SK-N-SH treated with all-trans-retinoic acid at 6 μM for 48 hours (cell line): ENCODE measurements around the gene TRIM44.

ENCODE experiments used
- ATAC-seq: fragments of 200-7000 bp; cut with Tn5 transposase; 3 replicates; pipeline ENCODE4 v1.9.1; 2020; ENCODE audit warnings: mild to moderate bottlenecking, moderate library complexity
- ARNTL ChIP-seq: fragments of 450-650 bp; formaldehyde crosslinking; IDR thresholded peaks from 2 replicates; pipeline ENCODE4 v1.5.0; 2020; ENCODE audit warnings: low read depth, mild to moderate bottlenecking, moderate library complexity, borderline replicate concordance
- BACH2 ChIP-seq: fragments of 250-450 bp; sonication (Bioruptor Pico); IDR thresholded peaks from 2 replicates; pipeline ENCODE4 v1.9.0; 2021; ENCODE audit warnings: mild to moderate bottlenecking, borderline replicate concordance
- CSDC2 ChIP-seq: fragments of 250-450 bp; sonication (Bioruptor Pico); IDR thresholded peaks from 2 replicates; pipeline ENCODE4 v1.5.0; 2020; ENCODE audit warnings: mild to moderate bottlenecking, moderate library complexity
- ESRRG ChIP-seq: fragments of 250-450 bp; sonication (Bioruptor Pico); IDR thresholded peaks from 2 replicates; pipeline ENCODE4 v1.6.1; 2021; ENCODE audit warnings: mild to moderate bottlenecking
- GLIS3 ChIP-seq: fragments of 250-450 bp; sonication (Bioruptor Pico); IDR thresholded peaks from 2 replicates; pipeline ENCODE4 v1.5.0; 2020; ENCODE audit warnings: mild to moderate bottlenecking, moderate library complexity
- ISL1 ChIP-seq: fragments of 250-450 bp; sonication (Bioruptor Pico); IDR thresholded peaks from 2 replicates; pipeline ENCODE4 v2.1.2; 2022; ENCODE audit warnings: mild to moderate bottlenecking, moderate library complexity
- OSR1 ChIP-seq: fragments of 250-450 bp; sonication (Bioruptor Pico); IDR thresholded peaks from 2 replicates; pipeline ENCODE4 v1.8.0; 2022; ENCODE audit warnings: moderate library complexity, mild to moderate bottlenecking, inconsistent platforms
- PPARA ChIP-seq: fragments of 250-450 bp; sonication (Bioruptor Pico); IDR thresholded peaks from 2 replicates; pipeline ENCODE4 v1.5.0; 2020; ENCODE audit warnings: mild to moderate bottlenecking, borderline replicate concordance
- SNAI2 ChIP-seq: fragments of 250-450 bp; sonication (Bioruptor Pico); IDR thresholded peaks from 2 replicates; pipeline ENCODE4 v1.5.0; 2020; ENCODE audit warnings: mild to moderate bottlenecking, moderate library complexity
- TCF4 ChIP-seq: fragments of 250-450 bp; sonication (Bioruptor Pico); IDR thresholded peaks from 2 replicates; pipeline ENCODE4 v1.8.0; 2021; ENCODE audit warnings: mild to moderate bottlenecking, moderate library complexity, borderline replicate concordance
- TOX ChIP-seq: fragments of 250-450 bp; sonication (Bioruptor Pico); IDR thresholded peaks from 2 replicates; pipeline ENCODE4 v1.8.0; 2021; ENCODE audit warnings: mild to moderate bottlenecking, moderate library complexity, borderline replicate concordance
- ZC3H10 ChIP-seq: fragments of 250-450 bp; sonication (Bioruptor Pico); IDR thresholded peaks from 2 replicates; pipeline ENCODE4 v1.5.1; 2021; ENCODE audit warnings: mild to moderate bottlenecking, moderate library complexity
- ZFP3 ChIP-seq: fragments of 250-450 bp; sonication (Bioruptor Pico); IDR thresholded peaks from 2 replicates; pipeline ENCODE4 v1.5.0; 2020; ENCODE audit warnings: mild to moderate bottlenecking, moderate library complexity
- ZFP30 ChIP-seq: fragments of 450-650 bp; formaldehyde crosslinking; IDR thresholded peaks from 2 replicates; pipeline ENCODE4 v1.5.0; 2022; ENCODE audit warnings: mild to moderate bottlenecking, moderate library complexity
- ZNF565 ChIP-seq: fragments of 450-650 bp; formaldehyde crosslinking; conservative IDR thresholded peaks from 2 replicates; pipeline ENCODE4 v1.5.0; 2020; ENCODE audit warnings: low read depth, mild to moderate bottlenecking, moderate library complexity
- ZNF70 ChIP-seq: fragments of 450-650 bp; formaldehyde crosslinking; IDR thresholded peaks from 2 replicates; pipeline ENCODE4 v1.5.0; 2020; ENCODE audit warnings: mild to moderate bottlenecking, moderate library complexity
- ZNF8 ChIP-seq: fragments of 450-650 bp; formaldehyde crosslinking; IDR thresholded peaks from 2 replicates; pipeline ENCODE4 v1.5.0; 2020; ENCODE audit warnings: mild to moderate bottlenecking, moderate library complexity
- TF ChIP-seq, protein P1 (sequence below): fragments of 250-450 bp; sonication (Bioruptor Pico); IDR thresholded peaks from 2 replicates; pipeline ENCODE4 v1.8.0; 2021; ENCODE audit warnings: low read depth, mild to moderate bottlenecking, moderate library complexity, borderline replicate concordance
- TF ChIP-seq, protein P2 (sequence below): fragments of 250-450 bp; sonication (Bioruptor Pico); IDR thresholded peaks from 2 replicates; pipeline ENCODE4 v1.5.1; 2021; ENCODE audit warnings: mild to moderate bottlenecking, moderate library complexity
- TF ChIP-seq, protein P3 (sequence below): fragments of 250-450 bp; sonication (Bioruptor Pico); IDR thresholded peaks from 2 replicates; pipeline ENCODE4 v1.5.0; 2020; ENCODE audit warnings: mild to moderate bottlenecking, moderate library complexity

The TRIM44 gene

DNA sequence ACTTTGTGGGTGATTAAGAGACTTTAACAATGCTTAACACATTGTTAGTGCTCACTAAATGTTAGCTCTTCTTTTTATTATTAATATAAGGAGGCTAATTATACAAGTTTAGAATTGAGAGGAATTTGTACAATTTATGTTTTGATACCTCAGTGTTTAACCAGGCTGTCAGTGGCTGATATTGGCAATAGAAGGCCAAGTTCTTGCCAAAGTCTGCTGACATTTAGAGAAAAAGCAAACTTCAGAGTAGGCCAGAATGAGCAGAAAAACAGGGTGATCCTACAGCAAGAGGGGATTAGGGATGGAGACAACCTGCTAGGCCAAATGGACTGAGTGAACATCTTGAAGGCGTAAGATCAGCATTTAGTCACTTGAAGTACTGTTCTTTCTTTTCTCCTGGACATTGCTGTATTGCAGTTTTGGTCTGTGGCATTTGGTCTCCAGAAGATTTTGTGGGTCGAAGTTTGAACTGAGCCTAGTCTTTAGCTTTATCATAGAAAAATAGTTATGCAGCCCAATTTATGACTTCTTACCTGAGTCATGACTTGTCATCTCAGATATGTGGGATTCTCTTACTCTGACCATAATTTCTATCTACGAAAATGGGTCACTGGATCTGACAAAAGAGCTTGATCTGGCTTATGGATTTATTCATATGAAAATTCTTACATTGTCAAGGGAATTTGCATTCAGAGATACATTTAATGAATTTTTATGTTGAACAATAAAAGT, 9.0 kb downstream of the TRIM44 start:
- TF ChIP-seq ZC3H10 (CRISPR knock-in tag) (no peak), ZNF70 (CRISPR knock-in tag) (no peak), ZFP30 (CRISPR knock-in tag) (no peak), ESRRG (CRISPR knock-in tag) (no peak), OSR1 (CRISPR knock-in tag) (no peak)
- TF ChIP-seq, protein P1, sequence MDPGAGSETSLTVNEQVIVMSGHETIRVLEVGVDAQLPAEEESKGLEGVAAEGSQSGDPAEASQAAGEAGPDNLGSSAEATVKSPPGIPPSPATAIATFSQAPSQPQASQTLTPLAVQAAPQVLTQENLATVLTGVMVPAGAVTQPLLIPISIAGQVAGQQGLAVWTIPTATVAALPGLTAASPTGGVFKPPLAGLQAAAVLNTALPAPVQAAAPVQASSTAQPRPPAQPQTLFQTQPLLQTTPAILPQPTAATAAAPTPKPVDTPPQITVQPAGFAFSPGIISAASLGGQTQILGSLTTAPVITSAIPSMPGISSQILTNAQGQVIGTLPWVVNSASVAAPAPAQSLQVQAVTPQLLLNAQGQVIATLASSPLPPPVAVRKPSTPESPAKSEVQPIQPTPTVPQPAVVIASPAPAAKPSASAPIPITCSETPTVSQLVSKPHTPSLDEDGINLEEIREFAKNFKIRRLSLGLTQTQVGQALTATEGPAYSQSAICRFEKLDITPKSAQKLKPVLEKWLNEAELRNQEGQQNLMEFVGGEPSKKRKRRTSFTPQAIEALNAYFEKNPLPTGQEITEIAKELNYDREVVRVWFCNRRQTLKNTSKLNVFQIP (CRISPR knock-in tag) = no peak

DNA sequence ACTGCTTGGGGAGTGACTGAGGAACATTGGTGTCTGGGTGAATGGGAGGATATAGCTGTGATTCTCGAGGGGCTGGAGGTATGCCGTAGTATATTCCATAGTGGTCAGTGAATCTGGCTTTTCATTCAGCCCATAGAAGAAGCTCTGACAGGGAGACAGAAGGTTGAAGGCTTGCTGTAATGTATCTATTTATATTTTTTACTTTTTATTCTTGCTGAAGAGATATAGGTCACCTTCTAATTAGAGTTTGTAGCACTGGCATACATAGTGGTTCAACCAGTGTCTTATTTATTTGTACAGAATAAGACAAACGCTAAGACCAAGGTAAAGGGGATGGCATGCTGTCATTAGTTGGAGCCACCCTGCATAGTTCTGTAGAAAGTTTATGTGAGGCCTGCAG, 10.0 kb downstream of the TRIM44 start:
- no peak for TF ChIP-seq ZNF565
- no peak for ATAC-seq

More for the DNA sequence above, 9.0 kb downstream of the TRIM44 start:
- ATAC-seq = no peak

DNA sequence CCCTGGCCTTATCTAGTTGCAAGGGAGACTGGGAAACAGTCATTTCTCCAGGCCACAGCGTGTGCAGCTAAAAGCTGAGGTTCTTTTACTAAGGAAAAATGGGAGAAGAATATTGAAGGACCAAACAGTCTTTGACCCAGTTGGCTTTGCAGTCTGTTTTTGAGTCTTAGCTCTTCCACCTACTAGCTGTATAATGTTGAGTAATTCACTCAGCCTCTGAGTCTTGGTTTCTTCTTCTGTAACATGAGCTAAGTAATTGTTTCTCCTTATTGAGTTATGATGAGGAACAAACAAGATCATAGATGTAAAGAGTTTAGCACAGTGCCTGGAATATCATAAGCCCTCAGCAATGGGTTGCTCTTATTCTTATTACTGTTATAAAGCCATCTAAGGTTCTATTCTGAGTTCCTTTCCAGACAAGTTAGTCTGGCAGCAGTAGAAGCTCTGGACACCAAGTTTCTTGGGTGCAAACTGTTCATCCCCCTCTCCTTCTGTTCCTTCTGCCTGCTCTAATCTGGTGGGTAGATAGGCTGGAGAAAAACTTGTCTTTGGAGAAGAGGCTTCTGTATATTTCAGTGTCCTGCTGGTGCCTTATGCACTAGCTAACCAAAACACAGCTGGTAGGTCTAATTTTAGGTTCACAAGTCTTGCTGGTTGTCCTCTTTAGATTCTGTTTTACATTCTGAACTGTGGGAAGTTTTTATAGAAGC, 13.5 kb downstream of the TRIM44 start:
- ATAC-seq = peak; percentile 30; the same call in 1 of the 3 replicates

DNA sequence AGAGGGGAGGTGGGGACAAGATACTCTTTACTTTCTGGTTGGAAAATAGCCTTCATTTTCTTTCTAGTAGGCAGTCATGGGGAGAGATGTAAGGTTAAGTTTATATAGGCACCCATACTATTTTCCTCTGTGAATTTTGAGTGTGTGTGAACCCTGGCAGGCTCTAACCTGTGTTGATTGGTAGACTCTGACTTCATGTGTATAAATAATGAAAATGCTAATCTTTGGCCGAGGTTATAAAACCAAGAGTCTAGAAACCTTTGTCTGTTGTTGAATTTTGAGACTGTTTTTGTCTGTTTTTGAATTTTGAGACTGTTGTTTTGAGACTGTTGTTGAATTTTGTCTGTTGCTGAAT, 14.0 kb downstream of the TRIM44 start:
- ATAC-seq = no peak
- no peak for TF ChIP-seq SNAI2
- TF ChIP-seq ZC3H10 (CRISPR knock-in tag) = no peak
- TF ChIP-seq BACH2 = no peak
- TF ChIP-seq ZNF70 (CRISPR knock-in tag) = no peak
- TF ChIP-seq GLIS3 (CRISPR knock-in tag) = no peak
- TF ChIP-seq, protein P2, sequence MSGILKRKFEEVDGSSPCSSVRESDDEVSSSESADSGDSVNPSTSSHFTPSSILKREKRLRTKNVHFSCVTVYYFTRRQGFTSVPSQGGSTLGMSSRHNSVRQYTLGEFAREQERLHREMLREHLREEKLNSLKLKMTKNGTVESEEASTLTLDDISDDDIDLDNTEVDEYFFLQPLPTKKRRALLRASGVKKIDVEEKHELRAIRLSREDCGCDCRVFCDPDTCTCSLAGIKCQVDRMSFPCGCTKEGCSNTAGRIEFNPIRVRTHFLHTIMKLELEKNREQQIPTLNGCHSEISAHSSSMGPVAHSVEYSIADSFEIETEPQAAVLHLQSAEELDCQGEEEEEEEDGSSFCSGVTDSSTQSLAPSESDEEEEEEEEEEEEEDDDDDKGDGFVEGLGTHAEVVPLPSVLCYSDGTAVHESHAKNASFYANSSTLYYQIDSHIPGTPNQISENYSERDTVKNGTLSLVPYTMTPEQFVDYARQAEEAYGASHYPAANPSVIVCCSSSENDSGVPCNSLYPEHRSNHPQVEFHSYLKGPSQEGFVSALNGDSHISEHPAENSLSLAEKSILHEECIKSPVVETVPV = no peak
- TF ChIP-seq ISL1 (CRISPR knock-in tag) = no peak
- no peak for TF ChIP-seq ESRRG (CRISPR knock-in tag)
- no peak for TF ChIP-seq PPARA (CRISPR knock-in tag)
- TF ChIP-seq OSR1 (CRISPR knock-in tag) = no peak
- TF ChIP-seq TOX (CRISPR knock-in tag) = no peak
- no peak for TF ChIP-seq TCF4
- TF ChIP-seq ARNTL = no peak
- TF ChIP-seq CSDC2 = no peak
- TF ChIP-seq ZNF565 = no peak

More for the DNA sequence above, 13.5 kb downstream of the TRIM44 start:
- no peak for TF ChIP-seq ISL1 (CRISPR knock-in tag)
- no peak for TF ChIP-seq ZNF8
- TF ChIP-seq SNAI2 = no peak
- TF ChIP-seq ZNF565 = no peak
- no peak for TF ChIP-seq ZNF70 (CRISPR knock-in tag)
- no peak for TF ChIP-seq OSR1 (CRISPR knock-in tag)
- no peak for TF ChIP-seq ZFP3 (CRISPR knock-in tag)
- TF ChIP-seq ARNTL = no peak
- TF ChIP-seq, protein P1 (CRISPR knock-in tag) = no peak
- TF ChIP-seq TCF4 = no peak
- TF ChIP-seq BACH2 = no peak
- TF ChIP-seq CSDC2 = no peak
- TF ChIP-seq, protein P3, sequence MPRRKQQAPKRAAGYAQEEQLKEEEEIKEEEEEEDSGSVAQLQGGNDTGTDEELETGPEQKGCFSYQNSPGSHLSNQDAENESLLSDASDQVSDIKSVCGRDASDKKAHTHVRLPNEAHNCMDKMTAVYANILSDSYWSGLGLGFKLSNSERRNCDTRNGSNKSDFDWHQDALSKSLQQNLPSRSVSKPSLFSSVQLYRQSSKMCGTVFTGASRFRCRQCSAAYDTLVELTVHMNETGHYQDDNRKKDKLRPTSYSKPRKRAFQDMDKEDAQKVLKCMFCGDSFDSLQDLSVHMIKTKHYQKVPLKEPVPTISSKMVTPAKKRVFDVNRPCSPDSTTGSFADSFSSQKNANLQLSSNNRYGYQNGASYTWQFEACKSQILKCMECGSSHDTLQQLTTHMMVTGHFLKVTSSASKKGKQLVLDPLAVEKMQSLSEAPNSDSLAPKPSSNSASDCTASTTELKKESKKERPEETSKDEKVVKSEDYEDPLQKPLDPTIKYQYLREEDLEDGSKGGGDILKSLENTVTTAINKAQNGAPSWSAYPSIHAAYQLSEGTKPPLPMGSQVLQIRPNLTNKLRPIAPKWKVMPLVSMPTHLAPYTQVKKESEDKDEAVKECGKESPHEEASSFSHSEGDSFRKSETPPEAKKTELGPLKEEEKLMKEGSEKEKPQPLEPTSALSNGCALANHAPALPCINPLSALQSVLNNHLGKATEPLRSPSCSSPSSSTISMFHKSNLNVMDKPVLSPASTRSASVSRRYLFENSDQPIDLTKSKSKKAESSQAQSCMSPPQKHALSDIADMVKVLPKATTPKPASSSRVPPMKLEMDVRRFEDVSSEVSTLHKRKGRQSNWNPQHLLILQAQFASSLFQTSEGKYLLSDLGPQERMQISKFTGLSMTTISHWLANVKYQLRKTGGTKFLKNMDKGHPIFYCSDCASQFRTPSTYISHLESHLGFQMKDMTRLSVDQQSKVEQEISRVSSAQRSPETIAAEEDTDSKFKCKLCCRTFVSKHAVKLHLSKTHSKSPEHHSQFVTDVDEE (CRISPR knock-in tag) = no peak
- TF ChIP-seq, protein P2 = no peak
